OCI-LY7 (cell line): ENCODE data around the gene LRFN2. TPM values are rescaled to one million over a fixed set of nuclear protein-coding genes. Genes with fewer than 3 reads are reported as not detected.

Experiments
- BruUV-seq: library from RNA; stranded (reverse); fragments of 400-500 nt; replicated peaks from 2 replicates; lab custom pipeline; 2021; lab: Mats Ljungman, UMichigan
- CTCF ChIA-PET: fragments of 300-600 bp; sonication (Branson Sonifier 250); formaldehyde crosslinking; loops from one replicate; lab custom pipeline; 2022; ENCODE audit warnings: antibody characterized with exemption; ENCODE audit not compliant: unreplicated experiment; lab: Charles Lee
- POLR2A ChIA-PET: fragments of 300-600 bp; sonication (Branson Sonifier 250); formaldehyde crosslinking; loops from one replicate; lab custom pipeline; 2022; ENCODE audit warnings: antibody characterized with exemption; lab: Charles Lee
- DNase-seq: peaks from one replicate; pipeline ENCODE4 v3.0.0-alpha.2; 2015; ENCODE audit warnings: low spot score
- H2AFZ ChIP-seq: fragments of 200-600 bp; sonication (generic), shearing (Covaris generic); 2 replicates; pipeline ENCODE4 v1.6.1; 2014; ENCODE audit warnings: mild to moderate bottlenecking, antibody characterized with exemption, low read length, moderate library complexity
- H3K27ac ChIP-seq: fragments of 200-600 bp; sonication (generic); 2 replicates; pipeline ENCODE4 v1.5.1; 2014; ENCODE audit warnings: mixed run types, low read depth, mild to moderate bottlenecking, moderate library complexity, low read length, inconsistent platforms; ENCODE audit not compliant: poor library complexity, severe bottlenecking
- H3K36me3 ChIP-seq: fragments of 200-600 bp; sonication (generic); 2 replicates; pipeline ENCODE4 v1.6.1; 2014; ENCODE audit warnings: mild to moderate bottlenecking, antibody characterized with exemption, low read length, moderate library complexity, mixed read lengths; ENCODE audit not compliant: insufficient read depth
- H3K4me1 ChIP-seq: fragments of 200-600 bp; sonication (generic); 2 replicates; pipeline ENCODE4 v1.5.1; 2014; ENCODE audit warnings: mild to moderate bottlenecking, low read length; ENCODE audit not compliant: insufficient read depth, poor library complexity, severe bottlenecking
- H3K4me2 ChIP-seq: fragments of 200-600 bp; sonication (generic); 2 replicates; pipeline ENCODE4 v1.6.1; 2014; ENCODE audit warnings: mild to moderate bottlenecking, low read length
- H3K4me3 ChIP-seq: fragments of 200-600 bp; sonication (generic); 2 replicates; pipeline ENCODE4 v1.5.1; 2014; ENCODE audit warnings: mild to moderate bottlenecking, low read depth, low read length; ENCODE audit not compliant: poor library complexity, severe bottlenecking
- H3K79me2 ChIP-seq: fragments of 200-600 bp; sonication (generic); 2 replicates; pipeline ENCODE4 v1.6.1; 2016; ENCODE audit warnings: low read depth, mild to moderate bottlenecking, low read length, moderate library complexity, mixed read lengths; ENCODE audit not compliant: insufficient read depth
- H3K9me2 ChIP-seq: fragments of 200-600 bp; sonication (generic); 2 replicates; pipeline ENCODE4 v1.6.1; 2016; ENCODE audit warnings: mild to moderate bottlenecking, low read length, mixed read lengths; ENCODE audit not compliant: insufficient read depth
- H3K9me3 ChIP-seq: fragments of 200-600 bp; sonication (generic); 2 replicates; pipeline ENCODE4 v1.6.1; 2014; ENCODE audit warnings: mild to moderate bottlenecking, mixed run types, low read length, mixed read lengths
- H4K20me1 ChIP-seq: fragments of 200-600 bp; sonication (generic); 2 replicates; pipeline ENCODE4 v1.6.1; 2014; ENCODE audit warnings: mild to moderate bottlenecking, antibody characterized with exemption, low read length, moderate library complexity, mixed read lengths; ENCODE audit not compliant: insufficient read depth
- CTCF ChIP-seq: fragments of 200-600 bp; sonication (generic); conservative IDR thresholded peaks from 2 replicates; pipeline ENCODE4 v1.5.1; 2014; ENCODE audit warnings: mild to moderate bottlenecking, antibody characterized with exemption, low read length, moderate library complexity, mixed read lengths
- EZH2phosphoT487 ChIP-seq: fragments of 200-600 bp; sonication (generic); IDR thresholded peaks from 2 replicates; pipeline ENCODE4 v1.6.1; 2018; ENCODE audit warnings: low read depth, borderline replicate concordance, mild to moderate bottlenecking, mixed run types, antibody characterized with exemption, low read length, moderate library complexity, mixed read lengths
- intact Hi-C: fragments of 100-400 bp; cut with micrococcal nuclease; formaldehyde crosslinking; loops from one replicate; pipeline ENCODE4 v1.10.0; 2022; ENCODE audit not compliant: unreplicated experiment
- total RNA-seq, 2 experiments: library from RNA; depleted of rRNA in 1 of 2; stranded (reverse); fragments of >200 nt in 1 of 2; shearing (Covaris generic) in 1 of 2; gene quantifications; 2 replicates each; pipeline ENCODE4 v1.2.3, GENCODE V29; 2014 to 2022

Gene LRFN2
- total RNA-seq, 2 experiments from 2014 or later: not detected

DNA sequence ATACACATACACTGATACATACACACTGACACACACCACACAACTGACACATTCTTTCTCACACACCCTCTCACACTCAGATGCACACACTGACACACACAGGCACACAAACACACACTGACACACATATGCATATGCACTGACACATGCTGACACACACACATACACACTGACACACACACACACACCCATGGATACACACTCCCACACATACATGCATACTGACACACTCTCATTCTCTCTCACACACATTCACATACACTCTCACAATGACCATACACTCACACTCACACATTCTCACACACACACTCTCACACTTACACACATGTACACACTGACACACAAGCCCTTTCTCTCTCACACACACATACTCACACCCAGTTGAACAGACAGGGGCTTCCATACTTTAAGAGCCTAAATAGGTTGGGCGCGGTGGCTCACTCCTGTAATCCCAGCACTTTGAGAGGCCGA, 236.4 kb downstream of the LRFN2 start:
- H3K9me3 ChIP-seq: no peaks in the 10 kb centered on the region
- no peaks in the 10 kb centered on the region for H4K20me1 ChIP-seq
- no peaks in the 10 kb centered on the region for H3K4me1 ChIP-seq
- no peak overlapping the region for H2AFZ ChIP-seq
- H3K36me3 ChIP-seq: no peaks in the 10 kb centered on the region
- no peak overlapping the region for H3K4me3 ChIP-seq
- no peak for TF ChIP-seq EZH2phosphoT487
- TF ChIP-seq CTCF: no peak
- H3K4me2 ChIP-seq: no peak overlapping the region
- no peaks in the 10 kb centered on the region for H3K9me2 ChIP-seq
- DNase-seq: no peak
- POLR2A ChIA-PET: no interaction called here
- no TSS peak for BruUV-seq
- intact Hi-C loops: no loop called here
- CTCF ChIA-PET: no interaction called here
- H3K79me2 ChIP-seq: no peaks in the 10 kb centered on the region
- H3K27ac ChIP-seq: no peak overlapping the region

DNA sequence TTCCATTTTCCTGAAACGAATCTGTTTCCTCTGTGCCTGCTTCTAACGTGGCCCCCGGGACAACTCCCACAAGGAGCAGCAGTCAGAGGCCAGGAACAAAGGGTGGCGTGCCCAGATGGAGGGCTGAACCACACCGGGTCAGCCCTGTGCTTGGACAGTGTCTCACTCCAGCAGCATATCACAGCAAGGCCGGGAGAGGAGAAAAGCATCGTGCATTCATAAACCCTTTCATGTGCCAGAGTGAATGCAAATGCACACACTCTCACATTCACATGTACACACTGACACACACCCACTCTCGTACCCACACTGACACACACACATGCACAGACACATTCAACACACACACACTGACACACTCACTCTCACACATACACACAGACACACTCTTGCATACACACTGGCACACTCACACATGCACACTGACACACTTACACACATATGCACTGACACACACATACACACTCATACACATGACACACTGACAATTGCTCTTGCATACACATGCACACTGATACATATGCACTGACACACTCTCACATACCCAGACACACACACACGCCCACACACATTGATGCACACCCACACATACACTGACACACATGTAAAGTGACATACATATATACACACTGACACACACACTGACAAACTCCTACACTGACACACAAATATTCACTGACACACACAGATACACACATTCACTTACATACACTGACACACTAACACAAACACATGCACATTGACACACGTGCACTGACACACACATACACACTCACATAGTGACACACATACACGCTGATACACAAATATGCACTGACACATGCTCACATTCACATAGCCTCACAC, 237.0 kb downstream of the LRFN2 start:
- no peak for DNase-seq
- Histone ChIP-seq H3K4me1 (no peaks in the 10 kb centered on the region), H3K4me3 (no peak overlapping the region), H3K27ac (no peak overlapping the region), H3K36me3 (no peaks in the 10 kb centered on the region), H3K9me3 (no peaks in the 10 kb centered on the region), H2AFZ (no peak overlapping the region), H3K79me2 (no peaks in the 10 kb centered on the region), H3K4me2 (no peak overlapping the region), H3K9me2 (no peaks in the 10 kb centered on the region), H4K20me1 (no peaks in the 10 kb centered on the region)
- BruUV-seq: no TSS peak
- CTCF ChIA-PET: no interaction called here
- TF ChIP-seq EZH2phosphoT487: no peak
- POLR2A ChIA-PET: no interaction called here
- intact Hi-C loops: no loop called here

DNA sequence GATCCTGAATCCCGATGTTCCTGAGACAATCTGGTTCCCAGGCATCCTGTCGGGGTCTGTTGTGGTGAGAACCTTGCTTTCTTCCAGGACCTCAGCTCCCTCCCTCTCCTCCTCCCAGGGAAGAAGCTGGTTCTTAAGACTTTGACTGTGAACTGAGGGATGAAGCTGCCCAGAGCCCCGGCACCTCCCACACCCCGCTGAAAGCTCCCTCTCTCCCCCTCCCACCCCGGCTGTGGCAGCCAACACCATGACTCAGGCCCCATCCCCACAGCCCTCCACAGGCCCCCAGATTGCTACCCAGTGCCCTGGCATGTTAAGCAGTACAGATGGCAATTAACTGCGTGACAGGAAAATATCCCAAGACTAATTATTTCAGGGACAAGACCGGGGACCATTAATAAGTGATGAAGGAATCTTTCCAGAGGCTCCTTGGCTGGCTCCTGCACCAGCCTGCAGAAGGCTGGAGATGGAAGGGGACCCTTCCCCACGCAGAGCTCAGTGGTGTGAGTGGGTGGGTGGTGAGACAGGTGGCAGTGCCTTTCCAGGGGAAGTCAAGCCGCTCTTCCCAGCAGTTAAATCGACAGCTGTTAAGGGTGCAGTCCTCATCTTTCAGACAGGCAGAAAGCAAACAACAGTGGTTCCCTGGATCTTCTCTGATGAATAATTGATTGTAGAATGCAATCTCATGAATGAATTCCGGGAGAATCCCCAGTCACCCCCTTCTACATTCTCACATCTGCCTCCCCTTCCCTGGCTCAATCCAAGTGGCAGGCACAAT, 237.9 kb downstream of the LRFN2 start:
- BruUV-seq: no TSS peak
- Histone ChIP-seq H4K20me1 (no peaks in the 10 kb centered on the region), H3K27ac (no peak overlapping the region), H3K4me1 (no peaks in the 10 kb centered on the region), H3K4me2 (no peak overlapping the region), H3K9me2 (no peaks in the 10 kb centered on the region), H3K79me2 (no peaks in the 10 kb centered on the region), H3K4me3 (no peak overlapping the region), H3K36me3 (no peaks in the 10 kb centered on the region), H3K9me3 (no peaks in the 10 kb centered on the region), H2AFZ (no peak overlapping the region)
- ChIA-PET CTCF (no interaction called here), POLR2A (no interaction called here)
- intact Hi-C loops: no loop called here
- no peak for TF ChIP-seq EZH2phosphoT487
- DNase-seq: no peak
